IMR-90 (cell line): Measurements from ENCODE around the gene CDKL5. TPM values are rescaled to one million over a fixed set of nuclear protein-coding genes. Genes with fewer than 3 reads are reported as not detected.

Source experiments
- ATAC-seq: fragments of 200-7000 bp; cut with Tn5 transposase; 2 replicates; pipeline ENCODE4 v1.9.1; 2020; ENCODE audit warnings: low read depth, mild to moderate bottlenecking, moderate library complexity
- BruUV-seq: library from RNA; stranded (reverse); fragments of 400-500 nt; replicated peaks from 2 replicates; lab custom pipeline; 2021; lab: Mats Ljungman, UMichigan
- CTCF ChIA-PET: fragments of 300-600 bp; formaldehyde crosslinking; extraction: SDS; loops from one replicate; lab custom pipeline; 2021; ENCODE audit warnings: antibody characterized with exemption; lab: Yijun Ruan, JAX
- POLR2A ChIA-PET: fragments of 300-600 bp; sonication (Branson Sonifier 250); formaldehyde crosslinking; loops from one replicate; lab custom pipeline; 2022; ENCODE audit warnings: antibody characterized with exemption; ENCODE audit not compliant: unreplicated experiment; lab: Charles Lee
- DNase-seq: peaks from one replicate; pipeline ENCODE4 v3.0.0; 2013
- H2AFZ ChIP-seq: replicated peaks from 2 replicates; pipeline ENCODE3; 2013; ENCODE audit warnings: low read length, mild to moderate bottlenecking; ENCODE audit not compliant: poor library complexity
- H2AK5ac ChIP-seq: 2 replicates; pipeline ENCODE4 v1.6.1; 2013; ENCODE audit warnings: low read depth, low read length, inconsistent platforms
- H2AK9ac ChIP-seq: replicated peaks from 2 replicates; pipeline ENCODE3; 2013; ENCODE audit warnings: mild to moderate bottlenecking, low read depth, low read length, moderate library complexity; ENCODE audit not compliant: poor library complexity
- H2BK120ac ChIP-seq: 2 replicates; pipeline ENCODE4 v1.6.1; 2013; ENCODE audit warnings: low read depth, low read length, inconsistent platforms
- H2BK15ac ChIP-seq: 3 replicates; pipeline ENCODE4 v1.6.1; 2013; ENCODE audit warnings: low read depth, low read length, inconsistent platforms
- H2BK20ac ChIP-seq: 2 replicates; pipeline ENCODE4 v1.6.1; 2013; ENCODE audit warnings: low read depth, mild to moderate bottlenecking, inconsistent platforms, low read length, moderate library complexity
- H2BK5ac ChIP-seq: 2 replicates; pipeline ENCODE4 v1.6.1; 2013; ENCODE audit warnings: mild to moderate bottlenecking, low read depth, low read length, inconsistent platforms; ENCODE audit not compliant: poor library complexity, severe bottlenecking
- H3K14ac ChIP-seq: replicated peaks from 2 replicates; pipeline ENCODE4 v1.6.1; 2013; ENCODE audit warnings: low read depth, low read length, inconsistent platforms
- H3K18ac ChIP-seq: 2 replicates; pipeline ENCODE4 v1.6.1; 2013; ENCODE audit warnings: low read depth, low read length, control low read depth
- H3K23ac ChIP-seq: 2 replicates; pipeline ENCODE4 v1.6.1; 2013; ENCODE audit warnings: low read depth, low read length, inconsistent platforms
- H3K27ac ChIP-seq: 2 replicates; pipeline ENCODE4 v1.5.1; 2013; ENCODE audit warnings: mild to moderate bottlenecking, control low read depth, low read length; ENCODE audit not compliant: insufficient read depth
- H3K27me3 ChIP-seq: 2 replicates; pipeline ENCODE4 v1.6.1; 2013; ENCODE audit warnings: low read length; ENCODE audit not compliant: control insufficient read depth, insufficient read depth
- H3K36me3 ChIP-seq: 2 replicates; pipeline ENCODE4 v1.6.1; 2013; ENCODE audit warnings: low read length, mixed read lengths; ENCODE audit not compliant: control insufficient read depth, insufficient read depth
- H3K4ac ChIP-seq: 2 replicates; pipeline ENCODE4 v1.6.1; 2013; ENCODE audit warnings: low read depth, low read length, inconsistent platforms
- H3K4me1 ChIP-seq: 2 replicates; pipeline ENCODE4 v1.6.1; 2013; ENCODE audit warnings: low read length, mixed read lengths; ENCODE audit not compliant: control insufficient read depth, insufficient read depth
- H3K4me2 ChIP-seq: 2 replicates; pipeline ENCODE4 v1.6.1; 2013; ENCODE audit warnings: low read depth, mild to moderate bottlenecking, control low read depth, low read length, moderate library complexity
- H3K4me3 ChIP-seq: 2 replicates; pipeline ENCODE4 v1.5.1; 2013; ENCODE audit warnings: low read depth, mild to moderate bottlenecking, control low read depth, low read length, moderate library complexity; ENCODE audit not compliant: insufficient read depth
- H3K56ac ChIP-seq: 2 replicates; pipeline ENCODE4 v1.6.1; 2013; ENCODE audit warnings: low read length, inconsistent platforms; ENCODE audit not compliant: insufficient read depth; ENCODE audit errors: extremely low read depth
- H3K79me1 ChIP-seq, 2 experiments: 2 replicates each; pipeline ENCODE4 v1.6.1; 2013; ENCODE audit warnings: low read length in 2 of 2, inconsistent platforms in 1 of 2, low read depth in 1 of 2
- H3K9ac ChIP-seq: 2 replicates; pipeline ENCODE4 v1.6.1; 2013; ENCODE audit warnings: low read depth, low read length, control low read depth
- H3K9me1 ChIP-seq: 2 replicates; pipeline ENCODE4 v1.6.1; 2013; ENCODE audit warnings: low read length, inconsistent platforms; ENCODE audit not compliant: insufficient read depth
- H3K9me3 ChIP-seq: 2 replicates; pipeline ENCODE4 v1.6.1; 2013; ENCODE audit warnings: low read length; ENCODE audit not compliant: control insufficient read depth, insufficient read depth
- H4K20me1 ChIP-seq: 2 replicates; pipeline ENCODE4 v1.6.1; 2013; ENCODE audit warnings: low read length, inconsistent platforms; ENCODE audit not compliant: insufficient read depth
- H4K5ac ChIP-seq: 2 replicates; pipeline ENCODE4 v1.6.1; 2013; ENCODE audit warnings: mild to moderate bottlenecking, low read depth, low read length, control low read depth
- H4K8ac ChIP-seq, 2 experiments: 2 replicates each; pipeline ENCODE4 v1.6.1; 2013; ENCODE audit warnings: low read depth in 2 of 2, low read length in 2 of 2, control low read depth in 1 of 2, inconsistent platforms in 1 of 2
- H4K91ac ChIP-seq: 2 replicates; pipeline ENCODE4 v1.6.1; 2013; ENCODE audit warnings: low read depth, low read length, inconsistent platforms; ENCODE audit not compliant: insufficient read depth
- BHLHE40 ChIP-seq: fragments of 150-350 bp; IDR thresholded peaks from 2 replicates; pipeline ENCODE4 v1.6.1; 2016; ENCODE audit warnings: mild to moderate bottlenecking, low read depth, low read length
- CEBPB ChIP-seq: IDR thresholded peaks from 2 replicates; pipeline ENCODE4 v1.6.1; 2012; ENCODE audit warnings: low read depth, low read length, improper control_type of control experiment
- ELK1 ChIP-seq: fragments of 150-350 bp; IDR thresholded peaks from 2 replicates; pipeline ENCODE4 v1.6.1; 2016; ENCODE audit warnings: low read depth, mild to moderate bottlenecking, low read length, moderate library complexity, borderline replicate concordance
- MAZ ChIP-seq: IDR thresholded peaks from 2 replicates; pipeline ENCODE4 v1.6.1; 2012; ENCODE audit warnings: low read depth, mild to moderate bottlenecking, low read length, improper control_type of control experiment, moderate library complexity, borderline replicate concordance
- NFE2L2 ChIP-seq: fragments of 150-350 bp; IDR thresholded peaks from 2 replicates; pipeline ENCODE4 v1.6.1; 2016; ENCODE audit warnings: low read depth, mild to moderate bottlenecking, low read length
- POLR2A ChIP-seq: IDR thresholded peaks from 2 replicates; pipeline ENCODE4 v1.6.1; 2012; ENCODE audit warnings: mild to moderate bottlenecking, low read depth, low read length
- RAD21 ChIP-seq: IDR thresholded peaks from 2 replicates; pipeline ENCODE4 v1.6.1; 2012; ENCODE audit warnings: low read length, improper control_type of control experiment
- RFX5 ChIP-seq: IDR thresholded peaks from 2 replicates; pipeline ENCODE4 v1.8.0; 2012; ENCODE audit warnings: low read depth, mild to moderate bottlenecking, low read length, moderate library complexity
- SMC3 ChIP-seq: fragments of 150-350 bp; IDR thresholded peaks from 2 replicates; pipeline ENCODE4 v1.6.1; 2016; ENCODE audit warnings: low read depth, mild to moderate bottlenecking, antibody characterized with exemption, low read length, moderate library complexity
- USF2 ChIP-seq: fragments of 150-350 bp; IDR thresholded peaks from 2 replicates; pipeline ENCODE4 v1.6.1; 2017; ENCODE audit warnings: mild to moderate bottlenecking, antibody characterized with exemption, low read length, low read depth
- WGBS, 2 experiments: methylation state at CpG; one replicate each; pipeline versions ENCODE4 v1.1.5 to v1.1.7; 2013; ENCODE audit warnings: missing lambda C conversion rate in 2 of 2; ENCODE audit not compliant: insufficient read length in 1 of 2; ENCODE audit errors: extremely low coverage in 2 of 2; 5-methylcytosine and 5-hydroxymethylcytosine counted together
- dilution Hi-C: fragments of 300-500 bp; cut with HindIII; formaldehyde crosslinking; loops from one replicate; pipeline ENCODE4 v1.14.3; 2018; ENCODE audit warnings: low sequenced_read_pairs; ENCODE audit not compliant: unreplicated experiment
- in situ Hi-C: fragments of 300-500 bp; cut with MboI; formaldehyde crosslinking; loops from 3 replicates; pipeline ENCODE4 v1.14.3; 2019; ENCODE audit warnings: low sequenced_read_pairs, inconsistent platforms, mixed read lengths
- intact Hi-C: fragments of 100-400 bp; cut with micrococcal nuclease; formaldehyde crosslinking; loops from 2 replicates; pipeline ENCODE4 v1.10.0; 2022
- polyA plus RNA-seq, 3 experiments: library from polyadenylated mRNA; depleted of rRNA; stranded (reverse); fragments of >200 nt; gene quantifications; 2 replicates each; pipeline ENCODE4 v1.2.3, GENCODE V29; 2012; ENCODE audit warnings: low replicate concordance in 1 of 3
- total RNA-seq: library from RNA; depleted of rRNA; stranded (reverse); fragments of >200 nt; gene quantifications from 2 replicates; pipeline ENCODE4 v1.2.3, GENCODE V29; 2012
- TF ChIP-seq, protein P1 (sequence below): conservative IDR thresholded peaks from 2 replicates; pipeline ENCODE4 v1.5.1; 2012; ENCODE audit warnings: mild to moderate bottlenecking, low read depth, low read length, improper control_type of control experiment

CDKL5 gene
- total and polyA plus RNA-seq, 2 of the 4 experiments (the other 2 are of a cell fraction) = 3.5 to 9.7 TPM

- Histone ChIP-seq H2AK9ac (no peak overlapping the region), H3K79me1 (no peaks in the 10 kb centered on the region), H2BK120ac (no peak overlapping the region), H4K5ac (no peak overlapping the region), H3K56ac (no peak overlapping the region), H3K9me1 (no peaks in the 10 kb centered on the region), H4K20me1 (no peaks in the 10 kb centered on the region), H2BK20ac (no peak overlapping the region), H2BK5ac (no peak overlapping the region), H3K4ac (no peak overlapping the region), H3K27me3 (no peaks in the 10 kb centered on the region), H4K8ac (no peak overlapping the region), H3K9me3 (no peaks in the 10 kb centered on the region), H3K23ac (no peak overlapping the region), H2AK5ac (no peak overlapping the region), H2BK15ac (no peak overlapping the region), H3K4me1 (no peaks in the 10 kb centered on the region), H3K4me2 (no peak overlapping the region), H3K27ac (no peak overlapping the region), H3K36me3 (no peaks in the 10 kb centered on the region), H4K91ac (no peak overlapping the region), H3K18ac (no peak overlapping the region), H2AFZ (no peak overlapping the region), H3K9ac (no peak overlapping the region), H3K14ac (no peak overlapping the region), H3K4me3 (no peak overlapping the region)
- in situ Hi-C loops = loop anchor here (5.0 to 25.0 kb wide), 5 partner anchors 505 to 1722 kb away; partner anchors contain the start of gene MAP7D2
- intact Hi-C loops = loop anchor here (5.0 kb wide), 2 partner anchors 497 to 1147 kb away; no protein-coding TSS in a partner anchor
- dilution Hi-C loops = no loop called here
- ChIA-PET POLR2A (no interaction called here), CTCF (no interaction called here)
- TF ChIP-seq USF2 (no peak), SMC3 (no peak), RFX5 (no peak), RAD21 (no peak), BHLHE40 (no peak), POLR2A (no peak), NFE2L2 (no peak), CEBPB (no peak), ELK1 (no peak), MAZ (no peak)
- TF ChIP-seq, protein P1, sequence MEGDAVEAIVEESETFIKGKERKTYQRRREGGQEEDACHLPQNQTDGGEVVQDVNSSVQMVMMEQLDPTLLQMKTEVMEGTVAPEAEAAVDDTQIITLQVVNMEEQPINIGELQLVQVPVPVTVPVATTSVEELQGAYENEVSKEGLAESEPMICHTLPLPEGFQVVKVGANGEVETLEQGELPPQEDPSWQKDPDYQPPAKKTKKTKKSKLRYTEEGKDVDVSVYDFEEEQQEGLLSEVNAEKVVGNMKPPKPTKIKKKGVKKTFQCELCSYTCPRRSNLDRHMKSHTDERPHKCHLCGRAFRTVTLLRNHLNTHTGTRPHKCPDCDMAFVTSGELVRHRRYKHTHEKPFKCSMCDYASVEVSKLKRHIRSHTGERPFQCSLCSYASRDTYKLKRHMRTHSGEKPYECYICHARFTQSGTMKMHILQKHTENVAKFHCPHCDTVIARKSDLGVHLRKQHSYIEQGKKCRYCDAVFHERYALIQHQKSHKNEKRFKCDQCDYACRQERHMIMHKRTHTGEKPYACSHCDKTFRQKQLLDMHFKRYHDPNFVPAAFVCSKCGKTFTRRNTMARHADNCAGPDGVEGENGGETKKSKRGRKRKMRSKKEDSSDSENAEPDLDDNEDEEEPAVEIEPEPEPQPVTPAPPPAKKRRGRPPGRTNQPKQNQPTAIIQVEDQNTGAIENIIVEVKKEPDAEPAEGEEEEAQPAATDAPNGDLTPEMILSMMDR = no peak
- no CpG with 5 or more reads among the region's 3 CpGs for WGBS, 2 experiments
- BruUV-seq = no TSS peak
- ATAC-seq = no peak
- DNase-seq = no peak
These were observed 35.4 kb upstream of the CDKL5 start for GRCh38 chrX:18389966-18390365.
